Astrocyte (in vitro differentiated cells and primary cell): ENCODE data around the gene BIRC6.

ENCODE experiments used
- EZH2 ChIP-seq: IDR thresholded peaks from 2 replicates; pipeline ENCODE4 v1.6.1; 2012; ENCODE audit warnings: mild to moderate bottlenecking, low read length, inconsistent platforms; ENCODE audit not compliant: insufficient read depth
- TF ChIP-seq, protein P1 (sequence below): IDR thresholded peaks from 2 replicates; pipeline ENCODE4 v1.5.1; 2011; ENCODE audit warnings: low read depth, mild to moderate bottlenecking, inconsistent platforms, low read length, moderate library complexity; ENCODE audit not compliant: insufficient read depth

DNA sequence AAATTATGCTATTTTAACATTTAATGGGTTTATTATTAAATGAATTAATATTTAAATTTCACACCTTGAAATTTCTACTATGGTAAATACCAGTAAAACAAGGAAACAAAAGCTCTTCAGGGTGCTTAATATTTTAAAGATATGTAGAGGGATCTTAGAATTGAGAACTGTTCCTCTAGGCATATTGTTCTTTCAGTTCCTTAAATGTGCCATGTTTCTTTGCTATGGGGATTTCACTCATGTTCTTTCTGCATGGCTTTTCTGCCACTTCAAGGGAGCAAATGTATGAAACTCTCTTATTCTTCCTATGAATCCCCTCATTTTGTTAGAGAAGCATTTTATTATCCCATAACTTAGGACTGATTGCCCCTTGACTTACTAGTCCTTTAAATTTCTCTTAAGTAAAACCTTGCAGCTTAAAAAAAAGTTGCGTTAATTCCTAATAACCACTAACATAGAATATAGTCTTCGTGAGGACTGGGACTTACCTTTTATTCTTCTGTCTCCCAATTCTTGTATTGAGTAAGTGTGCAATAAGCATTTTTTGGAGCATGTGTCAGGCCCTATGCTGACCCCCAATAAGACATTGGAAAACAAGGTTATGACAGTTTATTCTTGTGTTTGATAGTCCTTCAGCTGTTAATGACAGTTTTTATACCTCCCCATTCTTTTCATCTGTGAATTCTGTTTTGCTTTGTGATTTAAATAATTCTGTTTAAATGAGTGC is 95.7 kb downstream of the BIRC6 start:
- TF ChIP-seq, protein P1, sequence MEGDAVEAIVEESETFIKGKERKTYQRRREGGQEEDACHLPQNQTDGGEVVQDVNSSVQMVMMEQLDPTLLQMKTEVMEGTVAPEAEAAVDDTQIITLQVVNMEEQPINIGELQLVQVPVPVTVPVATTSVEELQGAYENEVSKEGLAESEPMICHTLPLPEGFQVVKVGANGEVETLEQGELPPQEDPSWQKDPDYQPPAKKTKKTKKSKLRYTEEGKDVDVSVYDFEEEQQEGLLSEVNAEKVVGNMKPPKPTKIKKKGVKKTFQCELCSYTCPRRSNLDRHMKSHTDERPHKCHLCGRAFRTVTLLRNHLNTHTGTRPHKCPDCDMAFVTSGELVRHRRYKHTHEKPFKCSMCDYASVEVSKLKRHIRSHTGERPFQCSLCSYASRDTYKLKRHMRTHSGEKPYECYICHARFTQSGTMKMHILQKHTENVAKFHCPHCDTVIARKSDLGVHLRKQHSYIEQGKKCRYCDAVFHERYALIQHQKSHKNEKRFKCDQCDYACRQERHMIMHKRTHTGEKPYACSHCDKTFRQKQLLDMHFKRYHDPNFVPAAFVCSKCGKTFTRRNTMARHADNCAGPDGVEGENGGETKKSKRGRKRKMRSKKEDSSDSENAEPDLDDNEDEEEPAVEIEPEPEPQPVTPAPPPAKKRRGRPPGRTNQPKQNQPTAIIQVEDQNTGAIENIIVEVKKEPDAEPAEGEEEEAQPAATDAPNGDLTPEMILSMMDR, result no peak
- TF ChIP-seq EZH2, result no peak
